SIG-M5 treated with dmso at 0.1 percent for 504 hours (cell line): ENCODE data around the gene BANF1.
"Not testable (repeated sequence)": the region's sequence is repeated elsewhere in the genome, so short reads cannot be mapped to it uniquely, and the experiment has no call there.

ENCODE experiments used
- DNase-seq: peaks from one replicate; lab custom pipeline; 2025; ENCODE audit not compliant: unreplicated experiment; lab: John Stamatoyannopoulos, UW

The BANF1 gene

DNA sequence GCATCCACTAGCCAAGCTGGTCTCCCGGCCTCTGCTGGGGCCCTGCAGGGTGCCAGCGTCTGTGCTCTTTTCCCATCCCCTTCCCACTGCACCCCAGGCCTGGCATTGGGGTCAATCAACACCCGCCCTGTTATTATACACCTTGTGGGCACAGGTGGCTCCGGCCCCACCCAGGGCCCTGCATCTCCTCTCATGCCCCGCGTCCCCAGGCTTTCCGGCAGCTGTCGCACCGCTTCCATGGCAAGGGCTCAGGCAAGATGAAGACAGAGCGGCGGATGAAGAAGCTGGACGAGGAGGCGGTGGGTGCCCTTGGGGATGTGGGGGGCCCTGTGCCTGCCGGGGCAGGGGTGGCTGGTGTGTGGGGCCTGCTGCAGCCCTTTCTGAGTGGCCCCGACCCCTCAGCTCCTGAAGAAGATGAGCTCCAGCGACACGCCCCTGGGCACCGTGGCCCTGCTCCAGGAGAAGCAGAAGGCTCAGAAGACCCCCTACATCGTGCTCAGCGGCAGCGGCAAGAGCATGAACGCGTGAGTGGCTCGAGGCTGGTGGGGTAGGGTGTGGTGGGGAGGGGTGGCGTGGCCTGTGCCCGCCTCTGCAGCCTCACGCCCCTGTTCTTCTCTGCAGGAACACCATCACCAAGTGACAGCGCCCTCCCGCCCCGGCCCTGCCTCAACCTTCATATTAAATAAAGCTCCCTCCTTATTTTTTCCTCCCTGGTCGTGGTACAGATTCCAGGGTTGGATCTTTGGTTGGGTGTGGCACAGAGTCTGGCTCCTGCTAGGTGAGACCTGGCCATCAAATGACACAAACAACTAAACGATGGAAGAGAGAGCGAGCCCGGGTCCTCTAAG lies 23.7 kb upstream of the BANF1 start:
- no peak for DNase-seq

DNA sequence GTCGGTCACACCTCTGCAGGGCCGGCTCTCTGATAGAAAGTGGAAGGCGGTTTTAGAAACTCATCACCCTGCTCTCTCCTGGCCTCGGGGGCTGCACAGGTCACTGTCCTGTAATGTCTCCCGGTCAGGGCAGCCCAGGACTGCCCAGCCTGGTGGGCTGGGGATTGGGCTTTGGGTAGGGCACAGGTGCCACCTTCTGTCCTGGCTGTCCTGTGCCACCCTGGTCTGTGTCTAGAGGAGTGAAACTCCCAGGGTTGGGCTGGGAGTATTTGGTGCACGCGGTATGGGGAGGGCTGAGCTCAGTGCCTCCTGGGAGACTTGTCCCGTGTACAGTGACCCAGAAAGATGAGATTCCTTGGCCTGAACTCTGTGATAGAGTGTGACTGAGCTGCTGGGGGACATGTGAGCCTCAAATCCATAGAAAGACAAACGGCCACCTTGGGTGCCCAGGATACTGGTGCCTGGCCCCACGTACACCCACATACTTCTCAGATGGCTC lies 23.0 kb upstream of the BANF1 start:
- DNase-seq: no peak

DNA sequence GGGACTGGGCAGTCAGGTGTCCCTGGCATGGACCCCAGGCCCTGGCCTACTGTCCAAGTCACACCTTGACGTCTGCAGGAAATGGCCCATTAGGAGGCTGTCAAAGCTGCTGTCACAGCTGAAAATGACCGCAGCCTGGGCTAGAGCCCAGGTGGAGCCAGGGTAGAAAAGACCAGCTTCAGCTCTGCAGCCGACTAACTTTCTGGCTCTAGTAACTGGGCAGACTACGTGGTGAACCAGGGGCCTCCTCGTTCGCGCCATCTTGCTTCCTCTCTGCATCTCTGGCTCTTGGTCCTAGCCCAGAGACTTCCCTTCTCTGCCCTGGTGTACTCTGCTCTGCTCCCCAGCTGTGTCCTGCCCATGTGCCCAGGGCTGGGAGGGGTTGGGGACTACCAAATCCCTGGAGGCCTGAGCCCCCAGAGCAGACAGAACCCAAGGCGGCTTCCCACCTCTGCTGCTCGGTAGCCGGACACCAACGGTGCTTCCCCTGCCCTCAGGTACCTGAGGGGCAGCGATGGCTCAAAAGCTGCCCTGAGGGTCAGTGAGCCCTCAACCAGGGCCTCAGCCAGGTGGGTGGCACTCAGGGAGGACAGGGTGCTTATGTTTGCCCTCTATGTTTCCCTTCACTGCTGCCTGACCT lies 21.1 kb upstream of the BANF1 start:
- no peak for DNase-seq

DNA sequence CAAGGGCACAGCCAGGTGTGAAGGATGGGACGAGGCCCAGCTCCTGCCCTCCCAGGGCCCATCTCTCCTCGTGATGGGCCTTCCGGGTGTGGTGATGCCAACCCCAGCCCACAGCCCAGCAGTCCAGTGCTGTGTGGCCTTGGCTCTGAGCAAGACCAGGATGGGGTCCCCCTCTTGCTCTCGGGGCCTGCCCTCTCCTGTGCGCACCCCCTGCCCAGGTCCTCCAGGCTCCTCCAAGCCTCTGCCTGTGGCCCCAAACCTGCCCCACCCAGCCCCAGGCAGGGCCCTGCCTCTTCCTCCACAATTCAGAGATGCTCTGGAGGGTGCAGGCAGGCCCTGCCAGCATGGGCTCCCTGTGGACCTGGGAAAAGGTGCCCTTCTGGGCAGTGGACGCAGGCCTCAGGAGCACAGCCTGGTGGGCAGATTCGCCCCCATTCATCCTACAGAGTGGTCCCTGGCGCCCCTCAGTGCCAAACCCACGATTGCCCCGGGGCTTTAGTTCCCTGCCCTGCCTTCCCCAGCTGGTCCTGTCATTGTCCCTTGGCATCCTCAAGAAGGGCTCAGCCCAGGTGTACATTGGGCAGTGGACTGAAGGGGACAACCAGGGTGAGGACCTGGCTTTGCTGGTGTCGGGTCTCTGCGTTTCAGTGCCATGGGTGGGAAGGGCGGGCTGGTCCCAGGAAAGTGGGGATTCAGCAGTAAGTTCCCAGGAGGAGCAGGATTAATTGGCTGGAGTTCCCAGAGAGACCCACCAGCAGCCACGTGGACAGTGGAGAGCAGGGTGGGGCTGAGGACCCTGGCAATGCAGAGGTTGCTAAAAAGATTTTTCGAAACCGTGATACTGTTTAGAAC lies 20.1 kb upstream of the BANF1 start:
- no peak for DNase-seq

DNA sequence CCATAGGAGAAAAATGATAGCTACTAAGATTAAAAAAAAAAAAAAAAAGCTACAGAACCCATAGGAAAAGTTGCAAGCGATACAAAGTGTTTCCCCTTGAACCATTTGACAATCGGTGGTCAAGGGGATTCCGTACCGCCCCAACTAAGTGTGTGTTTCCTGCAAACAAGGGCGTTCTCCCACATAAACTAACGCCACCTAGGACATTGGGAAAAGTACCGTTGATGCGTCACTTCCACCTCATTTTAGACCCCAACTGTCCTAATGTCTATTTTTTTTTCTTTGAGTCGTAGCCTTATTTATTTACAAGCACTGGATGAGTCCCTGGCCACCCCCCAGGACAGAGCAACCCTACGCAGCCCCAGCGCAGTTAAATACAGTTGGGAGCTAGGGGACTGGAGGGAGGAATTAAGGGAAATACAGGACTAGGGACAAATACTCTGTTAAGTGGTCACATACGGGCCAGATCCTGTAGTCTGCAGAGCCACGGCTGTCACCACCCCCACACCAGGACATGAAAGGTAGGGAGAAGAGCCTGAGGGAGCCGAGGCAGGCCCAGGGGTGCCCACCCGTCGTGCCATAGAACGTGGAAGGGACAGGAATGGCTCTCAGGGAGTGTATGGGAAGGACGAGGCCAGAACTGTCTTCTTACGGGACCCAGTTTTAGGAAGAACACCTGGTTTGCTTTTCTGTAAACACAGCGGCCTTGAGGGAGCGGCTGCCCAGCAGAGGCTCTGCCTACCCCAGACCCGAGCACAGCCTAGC lies 19.3 kb upstream of the BANF1 start:
- DNase-seq: no peak

DNA sequence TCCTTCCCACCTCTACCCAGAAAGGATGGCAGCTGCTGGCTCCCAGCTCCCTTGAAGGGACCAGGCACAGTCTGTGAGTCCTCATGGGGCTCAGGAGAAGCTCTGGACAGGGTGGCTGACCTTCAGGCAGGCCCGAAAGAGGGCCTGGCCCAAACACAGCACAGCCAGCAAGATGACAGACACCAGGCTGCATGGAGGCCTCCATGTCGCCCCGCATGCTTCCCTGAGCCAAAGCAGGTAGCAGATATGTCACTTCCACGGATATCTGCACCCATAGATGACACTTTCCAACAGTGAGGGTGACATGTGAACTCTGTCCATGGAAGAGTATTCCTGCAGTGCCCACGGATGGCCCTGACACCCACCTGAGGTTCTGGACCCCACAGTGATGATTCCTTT lies 18.7 kb upstream of the BANF1 start:
- DNase-seq: no peak

DNA sequence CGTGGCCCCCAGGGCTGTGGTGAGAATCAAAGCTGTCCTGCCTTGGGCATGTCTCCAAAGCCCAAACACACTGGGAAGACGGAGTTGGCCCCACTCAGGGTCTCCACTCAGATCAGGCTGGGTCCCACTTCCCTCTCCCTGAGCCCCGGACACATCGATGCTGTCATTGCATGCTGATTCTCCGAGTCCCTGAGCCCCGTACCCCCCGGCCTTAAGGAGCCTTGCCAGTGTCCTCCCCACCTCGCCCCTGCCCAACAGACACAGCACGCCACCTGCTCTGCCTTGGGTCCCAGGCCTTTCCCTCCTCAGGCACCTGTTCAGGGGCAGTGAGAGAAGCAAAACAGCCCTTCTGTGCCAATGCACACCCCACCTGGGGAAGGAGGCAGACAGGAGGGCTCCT lies 15.0 kb upstream of the BANF1 start:
- no peak for DNase-seq

DNA sequence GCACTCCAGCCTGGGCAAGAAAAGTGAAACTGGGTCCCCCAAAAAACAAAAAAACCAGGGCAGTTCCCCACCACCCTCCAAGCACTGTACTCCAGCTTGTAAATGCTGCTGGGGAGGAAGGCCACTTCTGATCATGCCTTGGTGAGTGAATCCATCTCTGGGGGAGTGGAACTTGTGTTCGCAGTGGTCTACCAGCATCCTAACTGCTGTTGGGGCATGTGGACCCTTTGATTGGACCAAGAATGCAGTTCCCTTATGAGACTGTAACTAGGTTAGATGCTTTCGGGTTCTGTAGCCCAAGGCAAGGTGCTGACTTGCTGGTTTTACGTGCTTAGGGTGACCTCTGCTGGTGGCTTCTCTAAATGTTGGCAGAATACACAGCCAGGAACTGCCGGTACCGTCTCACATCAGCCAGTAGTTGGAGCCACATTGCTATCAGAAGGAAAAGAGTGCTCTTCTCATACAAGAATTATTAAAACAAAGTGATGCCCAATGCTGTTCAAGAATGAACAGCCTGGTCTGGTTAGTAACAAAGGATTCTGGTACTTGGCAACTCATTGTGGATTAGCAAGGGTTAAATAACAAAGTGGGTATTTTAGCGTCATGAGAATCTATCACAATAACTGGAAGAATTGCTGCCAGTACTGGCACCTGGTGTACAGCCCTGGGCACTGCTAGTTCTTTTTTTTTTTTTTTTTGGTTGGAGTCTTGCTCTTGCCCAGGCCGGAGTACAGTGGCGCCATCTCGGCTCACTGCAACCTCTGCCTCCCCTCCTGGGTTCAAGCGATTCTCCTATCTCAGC lies 13.3 kb upstream of the BANF1 start:
- peak; percentile 96 for DNase-seq

DNA sequence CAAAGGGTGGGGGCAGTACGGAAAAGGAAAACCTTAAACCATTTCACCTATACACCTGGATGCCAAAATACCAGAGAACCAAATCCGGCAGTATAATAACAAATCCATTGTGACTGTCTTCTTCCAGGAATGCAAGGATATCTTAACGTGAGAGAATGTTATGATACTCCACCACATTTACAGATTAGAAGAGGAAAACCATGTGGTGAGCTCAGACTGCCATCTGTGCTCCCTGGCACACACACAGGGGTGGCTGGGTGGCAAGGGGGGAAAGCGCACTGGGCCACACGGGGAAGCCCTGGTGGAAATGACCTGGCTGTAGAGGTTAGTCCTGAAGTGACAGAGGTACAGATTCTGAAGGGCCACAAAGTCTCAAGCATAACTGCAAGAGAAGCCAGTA lies 10.2 kb upstream of the BANF1 start:
- DNase-seq: no peak

DNA sequence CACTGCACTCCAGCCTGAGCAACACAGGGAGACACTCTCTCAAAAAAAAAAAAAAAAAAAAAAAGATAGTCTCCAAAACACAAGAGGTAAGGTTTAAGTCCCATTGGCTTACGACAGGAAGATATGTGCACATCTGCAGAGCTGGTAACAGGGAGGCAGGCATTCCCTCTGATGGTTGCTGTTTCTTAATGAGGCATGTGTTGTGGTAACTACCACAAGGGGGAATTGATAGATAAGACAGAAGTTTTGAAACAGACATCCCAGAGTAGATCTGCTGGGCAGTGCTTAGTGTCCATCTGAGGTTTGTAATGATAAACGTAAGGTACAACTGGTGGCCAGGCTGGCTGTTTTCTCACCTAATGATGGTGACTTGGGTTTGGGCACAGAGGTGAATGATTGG lies 5.0 kb upstream of the BANF1 start:
- no peak for DNase-seq

DNA sequence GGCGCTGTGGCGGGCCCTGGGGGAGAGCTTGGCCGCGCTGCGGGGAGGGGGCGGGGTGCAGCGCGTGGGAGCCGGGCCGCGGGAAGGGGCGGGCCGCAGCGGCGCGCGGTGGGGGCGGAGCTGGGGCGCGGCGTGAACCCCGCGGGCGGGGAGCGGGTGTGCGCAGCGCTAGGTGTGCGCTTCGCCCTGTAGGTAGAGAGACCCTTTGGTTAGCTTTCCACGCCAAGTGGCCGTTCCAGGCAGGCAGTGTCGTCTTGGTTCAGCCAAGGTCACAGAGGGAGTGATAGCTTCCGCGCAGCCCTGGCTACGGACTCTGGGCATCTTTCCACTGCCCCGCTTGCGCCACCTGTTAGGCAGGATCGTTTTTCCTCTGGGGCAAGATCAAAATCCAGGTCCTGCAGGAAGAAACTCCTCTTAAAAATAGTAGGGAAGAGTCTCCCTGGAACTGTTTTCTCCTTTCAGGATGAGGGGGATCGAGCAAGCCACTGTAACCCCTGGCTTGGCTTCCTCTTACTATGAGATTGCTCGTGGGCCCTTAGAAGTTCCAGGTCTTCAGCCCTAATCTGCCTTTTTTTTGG lies 434 bp downstream of the BANF1 start:
- peak; percentile 60 for DNase-seq

DNA sequence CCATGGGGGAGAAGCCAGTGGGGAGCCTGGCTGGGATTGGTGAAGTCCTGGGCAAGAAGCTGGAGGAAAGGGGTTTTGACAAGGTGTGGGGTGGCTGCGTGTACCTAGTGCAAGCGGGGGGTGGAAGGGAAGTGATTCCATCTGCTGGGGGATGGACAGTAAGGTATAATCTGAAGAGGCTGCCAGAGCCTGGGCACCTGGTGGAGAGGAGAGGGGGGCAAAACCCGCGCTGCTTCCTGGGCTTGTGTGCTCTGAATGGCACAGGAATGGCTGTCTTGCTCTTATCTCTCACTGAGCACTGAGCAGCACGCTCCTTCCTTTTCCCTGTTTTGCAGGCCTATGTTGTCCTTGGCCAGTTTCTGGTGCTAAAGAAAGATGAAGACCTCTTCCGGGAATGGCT lies 988 bp downstream of the BANF1 start:
- DNase-seq: no peak

DNA sequence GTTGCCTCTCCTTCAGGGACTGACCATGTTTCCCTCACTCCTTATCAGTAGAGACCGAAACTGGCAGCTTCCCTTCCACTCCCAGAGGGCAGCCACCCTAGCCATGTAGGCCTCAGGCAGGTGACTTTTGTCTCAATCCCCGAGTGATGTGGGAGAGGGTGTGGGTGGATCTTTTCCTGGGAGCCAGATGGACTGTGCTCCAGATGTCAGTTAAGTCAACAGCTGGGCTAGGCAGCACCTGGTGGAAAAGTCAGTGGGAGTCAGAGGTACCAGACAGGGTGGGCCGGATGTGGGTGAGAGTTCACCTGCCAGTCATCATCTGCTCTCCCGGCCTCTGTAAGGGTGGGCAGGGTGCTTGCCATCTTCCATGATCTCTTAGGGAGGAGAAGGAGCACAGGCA lies 1.9 kb downstream of the BANF1 start:
- DNase-seq: no peak

DNA sequence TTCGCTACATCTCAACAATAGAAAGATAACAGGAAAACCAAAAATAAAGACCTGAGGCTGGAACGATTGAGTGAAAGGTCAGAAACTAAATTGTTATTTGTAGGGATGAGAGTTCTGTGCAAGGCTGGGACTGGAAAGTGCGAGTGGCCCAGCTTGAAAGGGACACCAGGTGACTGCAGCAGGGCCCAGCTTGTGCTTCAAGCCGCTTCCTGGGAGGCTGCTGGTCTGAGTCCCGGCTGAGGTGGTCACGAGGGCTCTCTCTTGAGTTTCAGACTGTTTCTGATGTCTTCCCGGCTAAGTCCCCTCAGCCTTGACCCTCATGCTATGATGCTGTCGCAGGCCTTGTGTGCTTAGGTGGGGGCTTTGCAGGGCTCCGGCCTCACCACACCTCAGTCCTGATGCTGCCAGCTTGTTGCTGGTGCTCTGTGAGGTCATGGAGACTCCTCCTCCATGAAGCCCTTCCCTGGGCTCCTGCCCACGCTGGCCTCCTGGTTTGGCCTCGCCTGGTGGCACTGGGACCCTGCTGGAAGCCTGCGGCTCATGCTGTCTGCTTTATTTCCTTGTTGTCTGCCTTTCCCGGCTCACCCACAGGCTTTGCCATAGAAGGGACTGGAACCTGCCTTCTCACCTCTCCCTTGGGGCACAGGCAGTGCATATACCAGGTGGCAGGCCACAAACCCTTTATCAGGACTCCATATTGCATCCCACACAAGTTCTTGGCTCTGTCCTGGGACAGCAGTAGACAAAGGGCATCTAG lies 4.0 kb downstream of the BANF1 start:
- no peak for DNase-seq

DNA sequence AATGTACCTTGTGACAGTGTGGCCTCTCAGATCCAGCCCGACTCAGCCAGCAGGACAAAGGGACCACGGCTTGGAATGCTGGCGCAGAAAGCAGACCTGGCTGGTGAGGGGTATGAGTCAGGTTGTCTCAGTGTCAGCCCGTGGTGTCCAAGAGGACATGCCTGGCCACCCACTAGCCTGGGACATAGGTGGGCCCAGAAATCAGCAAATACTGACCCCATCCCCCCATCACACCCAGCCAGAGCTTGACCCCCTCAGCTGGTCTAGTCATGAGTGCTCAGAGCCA lies 4.5 kb downstream of the BANF1 start:
- no peak for DNase-seq

DNA sequence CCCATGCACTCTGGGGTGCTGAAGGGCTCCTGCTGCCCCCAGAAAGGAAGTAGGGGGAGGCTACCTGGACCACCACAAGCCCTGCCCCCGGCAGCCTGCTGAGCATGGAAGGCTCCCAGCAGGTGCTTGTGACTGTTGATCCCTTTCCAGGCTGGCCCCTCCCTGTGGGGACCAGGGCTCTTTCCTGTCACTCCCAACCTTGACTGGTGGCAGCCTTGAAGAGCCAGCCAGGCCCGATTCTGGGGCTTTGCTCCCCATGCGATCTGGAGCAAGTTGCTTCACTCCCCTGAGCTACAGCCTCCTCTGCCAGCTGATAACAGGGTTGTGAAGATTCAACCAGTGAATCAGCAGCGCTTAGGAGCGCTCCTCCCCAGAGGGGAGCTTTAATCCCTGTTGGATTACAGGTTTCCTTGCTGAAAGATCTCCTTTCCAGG lies 4.9 kb downstream of the BANF1 start:
- no peak for DNase-seq

DNA sequence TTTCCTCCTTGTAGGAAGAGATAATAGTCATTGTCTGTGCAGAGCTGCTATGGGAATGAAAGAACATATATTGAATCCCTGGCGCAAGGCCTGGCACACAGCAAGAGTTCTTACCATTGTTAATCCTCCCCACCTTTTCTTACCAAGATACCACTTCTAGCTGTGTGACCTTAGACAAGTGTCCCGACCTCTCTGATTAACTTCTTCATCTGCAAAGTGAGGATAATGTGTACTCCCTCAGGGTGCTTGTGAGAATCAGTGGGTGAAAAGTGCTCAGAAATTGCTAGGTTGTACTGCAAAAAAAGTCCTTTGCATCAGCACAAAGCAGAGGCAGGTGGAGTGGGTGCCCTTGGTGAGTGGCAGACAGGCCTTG lies 5.8 kb downstream of the BANF1 start:
- no peak for DNase-seq

DNA sequence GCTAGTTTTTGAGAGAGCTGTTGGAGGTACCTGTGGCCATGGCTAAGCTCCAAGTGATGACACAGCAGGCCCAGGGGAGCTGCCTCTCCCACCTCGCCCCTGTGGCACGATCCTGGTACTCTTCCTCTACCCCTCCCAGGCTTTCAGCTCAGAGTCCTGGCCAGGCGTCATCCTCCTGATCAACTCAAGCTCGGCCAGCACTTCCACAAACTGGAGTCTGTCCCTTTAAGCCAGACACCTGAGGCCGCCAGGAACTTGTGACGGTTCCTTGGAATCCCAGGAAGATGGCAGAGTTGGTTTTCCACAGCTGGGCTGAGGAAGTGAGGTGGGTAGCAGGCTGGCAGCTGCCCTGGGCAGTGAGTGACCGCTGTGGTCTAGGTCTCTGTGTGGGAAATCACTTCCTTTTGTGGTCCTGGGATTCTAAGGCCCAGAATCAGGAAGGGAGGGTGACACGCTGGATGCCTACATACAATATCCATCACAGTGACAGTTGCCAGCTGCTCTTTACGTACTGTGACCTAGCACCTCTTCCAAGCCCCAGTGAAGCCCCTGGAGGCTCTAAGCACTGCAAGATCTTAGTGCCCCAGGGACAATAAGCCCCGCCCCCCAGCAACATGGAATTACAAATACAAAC lies 6.3 kb downstream of the BANF1 start:
- DNase-seq: no peak

DNA sequence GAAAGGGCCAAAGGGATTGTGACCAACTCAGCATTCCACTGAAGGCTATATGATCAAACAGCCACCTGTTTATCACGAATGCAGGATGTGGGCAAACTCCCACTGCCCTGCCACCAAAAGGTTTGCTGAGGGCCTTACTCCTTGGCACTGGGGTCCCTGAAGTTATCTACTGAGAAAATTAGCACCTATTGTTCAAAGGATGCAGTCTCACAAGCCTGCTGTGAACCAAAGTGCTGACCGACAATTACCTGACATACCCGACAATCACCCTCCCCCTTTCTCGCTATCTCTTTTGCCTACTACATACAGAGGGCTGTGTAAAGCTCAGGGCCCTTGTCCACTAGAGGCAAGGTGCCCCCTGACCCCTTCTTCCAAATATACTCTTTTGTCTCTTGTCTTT lies 7.7 kb downstream of the BANF1 start:
- not testable (repeated sequence) for DNase-seq
